Heart left ventricle (tissue), 11 donors: ENCODE measurements around the gene IQSEC1. TPM values are rescaled to one million over a fixed set of nuclear protein-coding genes. Genes with fewer than 3 reads are reported as not detected.

Experiments
- polyA plus RNA-seq, 2 donors: library from polyadenylated mRNA; stranded (reverse); fragments of 200-250 nt; gene quantifications; one replicate each; pipeline ENCODE4 v1.2.3, GENCODE V29; 2013
- total RNA-seq, 9 donors: library from RNA; depleted of rRNA in 2 of 9; stranded (reverse); fragments of >200 nt in 2 of 9; fragmentation: NEBNext Ultra II Directional in 3 of 9; extraction: Animal tissue kit (Norgen Biotek cat#: 25700) in 3 of 9; gene quantifications; one replicate each; pipeline versions ENCODE4 v1.1.0 to v1.2.4, GENCODE V29; 2016 to 2023
- donor health status: ischemic (EF 13 %, LVEDD 7.1; RV severe dilation, severe dysfunction).
- donor health status: healthy with polysubstance abuse.
- donor health status: DM: no; HTN: yes; CAD: no.
- donor health status: DM: no; HTN: no; CAD: no.
- donor health status: ischemic (EF 25% LVEDD 5.7; RV mildly dilated, moderate dysfunction).
- donor health status: healthy.
- donor health status: DM: yes; HTN: yes; CAD: no.
- donor health status: PGD.
- donor health status: nonischemic (EF 23%, LVEDD 6.1; RV moderate dilation, normal function).

The IQSEC1 gene
- total and polyA plus RNA-seq, 11 donors: 28.8 to 79.1 (median 62.2) TPM

Other genes starting within 250 kb of the IQSEC1 start
- gene RPL32, start 231.9 kb downstream of the IQSEC1 start, total RNA-seq: 1,000 to 10,000 TPM in 3 of 9 donors, 100 to 1,000 TPM in 6; 377 to 1,128 (median 947) TPM
- 1,000 to 10,000 TPM; 1,409 to 1,620 TPM for gene RPL32, start 231.9 kb downstream of the IQSEC1 start, polyA plus RNA-seq